SIG-M5 (cell line): ENCODE results near the gene GBP2.
"Not testable (repeated sequence)": the region's sequence is repeated elsewhere in the genome, so short reads cannot be mapped to it uniquely, and the experiment has no call there.

Experiments
- DNase-seq: peaks from one replicate; lab custom pipeline; 2025; lab: John Stamatoyannopoulos, UW

Gene GBP2

DNA sequence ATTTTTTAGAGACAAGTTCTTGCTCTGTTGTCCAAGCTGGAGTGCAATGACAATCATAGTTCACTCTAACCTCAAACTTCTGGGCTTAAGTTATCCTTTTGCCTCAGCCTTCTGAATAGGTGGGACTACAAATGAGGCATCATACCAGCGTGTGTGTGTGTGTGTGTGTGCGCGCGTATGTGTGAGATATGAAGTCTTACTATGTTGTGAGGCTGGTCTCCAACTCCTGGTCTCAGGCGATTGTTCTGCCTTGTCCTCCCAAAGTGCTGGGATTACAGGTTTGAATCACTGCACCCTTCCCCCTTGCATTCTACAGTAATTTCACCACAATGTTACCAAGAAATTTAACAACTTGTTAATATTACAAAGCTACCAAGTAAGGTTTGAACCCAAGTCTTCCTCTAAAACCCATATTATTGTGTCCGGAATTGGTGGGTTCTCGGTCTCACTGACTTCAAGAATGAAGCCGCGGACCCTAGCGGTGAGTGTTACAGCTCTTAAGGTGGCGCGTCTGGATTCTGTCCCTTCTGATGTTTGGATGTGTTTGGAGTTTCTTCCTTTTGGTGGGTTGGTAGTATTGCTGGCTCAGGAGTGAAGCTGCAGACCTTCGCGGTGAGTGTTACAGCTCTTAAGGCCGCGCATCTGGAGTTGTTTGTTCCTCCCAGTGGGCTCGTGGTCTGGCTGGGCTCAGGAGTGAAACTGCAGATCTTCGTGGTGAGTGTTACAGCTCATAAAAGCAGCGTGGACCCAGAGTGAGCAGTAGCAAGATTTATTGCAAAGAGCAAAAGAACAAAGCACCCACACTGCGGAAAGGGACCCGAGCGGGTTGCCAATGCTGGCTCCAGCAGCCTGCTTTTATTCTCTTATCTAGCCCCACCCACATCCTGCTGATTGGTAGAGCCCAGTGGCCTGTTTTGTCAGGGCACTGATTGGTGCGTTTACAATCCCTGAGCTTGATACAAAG is 970 bp upstream of the GBP2 start:
- not testable (repeated sequence) for DNase-seq

- no peak for DNase-seq
These were observed 538 bp downstream of the GBP2 start for GRCh38 chr1:89125240-89125912.

DNA sequence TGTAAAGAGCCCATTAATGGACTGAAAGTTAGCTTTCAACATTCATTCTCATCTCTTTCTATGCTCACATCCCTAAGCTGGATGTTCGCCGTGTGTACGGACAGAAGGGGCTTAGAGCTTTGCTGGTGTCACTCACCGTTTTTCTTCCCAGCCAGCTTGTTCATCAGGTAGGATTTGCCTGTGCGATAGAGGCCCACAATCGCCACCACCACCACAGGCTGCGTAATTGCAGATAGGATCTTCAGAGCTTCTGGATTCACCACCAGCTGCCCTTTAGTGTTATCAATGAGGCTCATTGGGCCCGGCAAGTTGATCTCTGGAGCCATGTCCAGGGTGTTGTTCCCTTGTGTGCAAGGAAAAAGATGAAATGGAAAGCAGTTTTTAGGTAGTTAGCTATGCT is 4.3 kb downstream of the GBP2 start:
- DNase-seq: no peak

- no peak for DNase-seq
These were observed 11.3 kb downstream of the GBP2 start for GRCh38 chr1:89114662-89115061.

- DNase-seq: no peak
These were observed 12.9 kb downstream of the GBP2 start for GRCh38 chr1:89112871-89113613.

DNA sequence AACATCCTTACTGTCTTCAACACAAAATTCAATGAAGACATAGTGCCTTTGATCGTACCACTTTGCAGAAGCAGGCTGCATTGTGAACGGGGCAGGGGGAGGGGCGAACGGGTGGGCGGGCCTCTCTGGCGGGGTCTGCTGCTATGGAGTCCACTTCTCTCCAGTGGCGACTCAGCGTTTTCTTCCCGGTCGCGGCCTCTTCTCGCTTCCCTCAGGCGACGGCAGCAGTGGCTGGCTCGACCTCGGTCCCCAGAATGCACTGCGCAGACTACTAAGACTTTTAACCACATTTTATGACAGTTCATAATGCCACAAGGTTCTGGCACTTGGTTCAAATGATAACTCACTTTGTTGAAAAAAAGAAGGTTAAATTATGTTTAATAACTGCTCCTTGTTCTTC is 21.2 kb downstream of the GBP2 start:
- no peak for DNase-seq

- DNase-seq: no peak
These were observed 21.8 kb downstream of the GBP2 start for GRCh38 chr1:89104147-89104546.

DNA sequence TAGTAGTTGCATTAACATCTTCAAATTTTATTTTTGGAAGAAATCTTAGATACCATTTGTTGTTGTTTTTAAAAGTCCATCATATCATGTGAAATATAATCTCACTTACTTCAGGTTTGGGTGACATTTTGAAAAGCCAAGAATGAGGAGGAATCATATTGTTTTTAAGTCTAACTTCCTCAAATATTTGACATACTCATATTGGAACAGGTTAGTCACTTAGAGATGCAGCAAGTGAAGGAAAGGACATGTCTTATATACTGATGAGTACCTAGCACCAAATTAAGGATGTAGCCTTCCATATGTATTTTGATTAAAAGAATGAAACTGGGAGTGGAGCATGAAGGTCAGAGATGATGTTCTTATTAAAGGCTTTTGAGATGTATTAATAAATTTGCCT is 23.9 kb downstream of the GBP2 start:
- DNase-seq: no peak

- no peak for DNase-seq
These were observed 25.5 kb downstream of the GBP2 start for GRCh38 chr1:89100412-89100811.

GRCh38 chr1:89098857-89099256 is 27.1 kb downstream of the GBP2 start:
- DNase-seq: no peak

- DNase-seq: no peak
These were observed 30.2 kb downstream of the GBP2 start for GRCh38 chr1:89095737-89096136.

DNA sequence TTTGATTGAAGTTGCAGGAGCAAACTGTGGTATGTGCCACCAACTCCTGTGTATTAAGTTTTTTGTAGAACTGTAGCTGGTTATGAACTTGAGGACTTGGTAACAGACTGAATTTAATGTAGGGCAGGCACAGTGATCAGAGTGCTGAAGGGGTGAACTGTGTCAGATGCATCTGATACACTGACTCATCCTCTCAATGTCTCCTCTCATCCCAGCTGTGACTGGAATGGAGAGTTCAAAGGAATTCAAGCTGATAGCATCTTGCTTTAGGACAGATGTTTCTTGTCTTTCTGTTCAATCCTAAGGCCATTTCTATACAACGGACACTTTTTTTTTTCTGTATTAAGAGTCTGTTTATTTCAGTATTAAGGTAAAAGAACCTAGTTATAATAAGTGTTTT is 36.0 kb downstream of the GBP2 start:
- no peak for DNase-seq

- DNase-seq: no peak
These were observed 37.3 kb downstream of the GBP2 start for GRCh38 chr1:89088572-89088971.

GRCh38 chr1:89087241-89087640 is 38.7 kb downstream of the GBP2 start:
- no peak for DNase-seq

DNA sequence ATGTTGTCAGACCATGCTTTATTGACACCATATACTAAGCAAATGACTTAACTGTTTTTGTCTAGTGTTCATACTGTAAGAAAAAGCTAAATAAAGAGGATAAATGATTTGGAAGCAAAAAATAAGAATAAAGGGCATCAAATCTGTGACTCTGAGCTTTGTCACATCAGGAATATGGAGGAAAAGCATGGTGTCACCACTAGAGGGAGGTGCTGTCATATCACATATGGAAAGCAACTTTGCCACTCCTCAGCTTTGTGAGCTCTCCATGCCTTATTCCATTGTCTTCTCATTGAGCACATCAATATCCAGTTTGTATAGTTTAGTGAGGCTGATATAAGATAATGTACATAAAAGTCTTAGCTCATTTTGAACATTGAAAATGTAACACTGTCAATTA is 40.1 kb downstream of the GBP2 start:
- DNase-seq: no peak

- DNase-seq: no peak
These were observed 44.9 kb downstream of the GBP2 start for GRCh38 chr1:89081005-89081404.

DNA sequence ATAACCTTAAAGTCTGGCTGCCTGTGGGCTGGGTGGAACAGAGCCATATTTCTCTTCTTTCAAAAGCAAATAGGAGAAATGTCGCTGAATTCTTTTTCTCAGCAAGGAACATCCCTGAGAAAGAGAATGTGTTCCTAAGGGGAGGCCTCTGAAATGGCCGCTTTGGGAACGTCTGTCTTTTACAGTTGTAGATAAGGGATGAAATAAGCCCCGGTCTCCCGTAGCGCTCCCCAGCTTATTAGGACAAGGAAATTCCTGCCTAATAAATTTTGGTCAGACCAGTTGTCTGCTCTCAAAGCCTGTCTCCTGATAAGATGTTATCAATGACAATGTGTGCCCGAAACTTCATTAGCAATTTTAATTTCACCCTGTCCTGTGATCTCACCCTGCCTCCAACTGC is 45.8 kb downstream of the GBP2 start:
- DNase-seq: not testable (repeated sequence)

DNA sequence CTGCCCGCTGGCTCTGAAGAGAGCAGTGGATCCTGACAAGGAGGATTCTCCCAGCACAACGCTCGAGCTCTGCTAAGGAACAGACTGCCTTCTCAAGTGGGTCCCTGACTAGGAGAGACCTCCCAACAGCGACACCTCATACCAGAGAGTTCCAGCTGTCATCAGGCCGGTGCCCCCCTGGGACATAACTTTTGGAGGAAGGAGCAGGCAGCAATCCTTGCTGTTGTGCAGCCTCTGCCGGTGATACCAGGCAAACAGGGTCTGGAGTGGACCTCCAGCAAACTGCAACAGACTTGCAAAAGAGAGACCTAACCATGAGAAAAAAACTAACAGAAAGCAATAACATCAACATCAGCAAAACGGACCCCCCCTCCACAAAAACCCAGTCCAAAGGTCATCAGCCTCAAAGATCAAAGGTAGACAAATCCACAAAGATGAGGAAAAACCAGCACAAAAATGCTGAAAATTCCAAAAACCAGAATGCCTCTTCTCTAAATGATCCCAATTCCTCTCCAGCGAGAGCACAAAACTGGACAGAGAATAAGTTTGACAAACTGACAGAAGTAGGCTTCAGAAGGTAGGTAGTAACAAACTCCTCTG is 53.3 kb downstream of the GBP2 start:
- not testable (repeated sequence) for DNase-seq

GRCh38 chr1:89070509-89070908 is 55.4 kb downstream of the GBP2 start:
- no peak for DNase-seq

DNA sequence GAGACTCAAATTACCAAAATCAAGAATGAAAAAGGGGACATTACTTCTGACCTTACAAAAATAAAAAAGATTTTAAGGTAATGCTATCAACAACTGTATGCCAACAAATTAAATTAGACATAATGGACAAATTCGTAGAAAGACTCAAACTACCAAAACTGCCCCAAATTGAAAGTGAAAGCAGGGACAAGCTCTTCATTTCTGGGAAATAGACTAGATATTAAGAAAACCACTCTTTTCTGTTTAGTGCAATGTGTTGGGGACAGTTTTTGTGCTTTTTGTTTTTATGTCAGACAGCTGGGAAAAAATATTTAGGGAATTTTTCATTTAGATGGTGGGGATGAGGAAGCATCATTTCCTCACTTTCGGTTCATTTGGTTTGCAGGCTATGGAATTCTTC is 56.0 kb downstream of the GBP2 start:
- DNase-seq: no peak

DNA sequence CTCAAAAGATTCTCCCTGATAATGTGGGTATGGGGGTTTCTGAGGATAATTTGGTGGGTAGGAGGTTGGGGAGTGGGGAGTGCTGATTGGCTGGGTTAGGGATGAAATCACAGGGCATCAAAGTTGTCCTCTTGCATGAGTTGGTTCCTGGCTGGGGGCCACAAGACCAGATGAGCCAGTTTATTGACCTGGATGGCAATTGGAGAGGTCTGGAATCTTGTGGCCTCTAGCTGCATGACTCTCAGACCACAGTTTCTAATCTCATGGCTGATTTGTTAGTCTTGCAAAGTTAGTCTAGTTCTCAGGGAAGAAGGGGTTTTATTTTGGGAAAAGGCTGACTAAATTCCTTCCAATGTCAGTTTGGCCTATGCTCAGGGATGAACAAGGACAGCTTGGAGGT is 57.6 kb downstream of the GBP2 start:
- DNase-seq: no peak
